ENCODE results near the gene SLCO3A1. TPM values are rescaled to one million over a fixed set of nuclear protein-coding genes. Genes with fewer than 3 reads are reported as not detected.

Gene SLCO3A1
- total RNA-seq, 1 donor from 2014 or later = not detected

DNA sequence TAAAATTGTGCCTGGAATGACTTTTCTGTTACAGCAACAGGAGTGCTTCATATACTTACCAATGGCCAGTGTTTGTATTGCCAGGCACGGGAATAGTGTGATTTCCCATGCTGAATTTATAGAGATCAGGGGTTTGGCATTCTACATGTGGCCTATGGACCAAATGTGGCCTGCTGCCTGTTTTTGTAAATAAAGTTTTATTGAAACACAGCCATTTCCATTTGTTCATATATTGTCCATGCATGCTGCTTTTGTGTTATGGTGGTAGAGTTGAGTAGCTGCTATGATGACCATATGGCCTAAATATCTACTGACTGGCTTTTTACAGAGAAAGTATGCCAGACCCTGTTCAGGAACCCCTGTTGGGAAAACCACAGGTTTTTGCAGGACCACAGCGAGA, 55.6 kb downstream of the SLCO3A1 start:
- DNase-seq (ENCODE audit: low read depth) = no peak

DNA sequence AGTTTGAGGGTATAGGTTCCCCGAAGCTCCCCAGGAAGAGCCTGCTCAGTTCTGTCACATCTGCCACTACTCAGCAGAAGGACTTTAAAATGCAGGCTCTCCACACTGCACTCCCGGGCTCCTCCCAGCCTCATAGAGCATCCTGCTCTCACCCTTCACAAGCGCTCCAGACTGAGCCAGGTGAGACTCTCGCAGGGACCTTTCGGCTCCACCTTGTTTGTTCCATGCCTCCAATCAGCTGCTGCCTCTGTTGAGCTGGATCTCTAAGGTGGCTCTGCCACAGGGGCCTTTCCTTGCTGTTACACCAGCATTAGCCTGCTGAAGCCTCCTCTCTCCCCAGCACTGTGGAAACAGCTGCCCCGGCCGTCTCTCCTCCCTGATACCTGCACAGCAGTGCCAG, 56.1 kb downstream of the SLCO3A1 start:
- no peak for DNase-seq (ENCODE audit: low read depth)

DNA sequence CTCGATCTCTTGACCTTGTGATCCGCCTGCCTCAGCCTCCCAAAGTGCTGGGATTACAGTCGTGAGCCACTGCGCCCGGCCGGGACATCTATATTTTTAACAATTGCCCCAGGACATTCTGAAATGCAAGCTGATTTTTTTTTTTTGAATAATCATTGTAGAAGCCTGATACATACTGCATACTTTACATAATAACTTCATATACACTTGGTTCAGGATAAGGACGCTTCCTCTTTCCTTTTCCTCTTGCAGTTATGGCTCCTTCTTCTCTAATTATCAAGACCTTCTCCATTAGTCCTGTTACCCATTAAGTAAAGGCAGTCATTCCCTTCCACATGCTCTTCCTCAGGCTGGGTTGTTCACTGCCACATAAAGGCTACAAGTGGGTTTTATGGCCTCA, 58.3 kb downstream of the SLCO3A1 start:
- DNase-seq (ENCODE audit: low read depth) = no peak

DNA sequence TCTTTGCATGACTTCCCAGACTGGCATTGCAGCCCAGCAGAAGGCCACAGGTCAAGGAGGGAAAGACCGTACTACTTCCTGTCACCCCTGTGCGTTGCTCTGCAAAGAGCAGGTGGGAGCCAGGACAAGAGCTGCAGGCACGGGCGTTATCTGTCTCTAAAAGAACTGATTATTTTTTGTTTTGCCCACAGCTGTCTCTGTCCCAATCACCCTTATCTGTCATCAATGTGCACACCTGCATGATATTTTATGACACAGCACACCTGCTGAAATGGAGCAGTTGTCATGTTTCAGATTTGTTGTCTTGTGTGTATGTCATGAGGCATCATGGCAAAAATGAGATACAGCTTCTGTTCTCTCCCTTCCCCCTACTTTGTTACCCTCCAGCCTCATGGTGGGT, 58.8 kb downstream of the SLCO3A1 start:
- DNase-seq (ENCODE audit: low read depth) = no peak

DNA sequence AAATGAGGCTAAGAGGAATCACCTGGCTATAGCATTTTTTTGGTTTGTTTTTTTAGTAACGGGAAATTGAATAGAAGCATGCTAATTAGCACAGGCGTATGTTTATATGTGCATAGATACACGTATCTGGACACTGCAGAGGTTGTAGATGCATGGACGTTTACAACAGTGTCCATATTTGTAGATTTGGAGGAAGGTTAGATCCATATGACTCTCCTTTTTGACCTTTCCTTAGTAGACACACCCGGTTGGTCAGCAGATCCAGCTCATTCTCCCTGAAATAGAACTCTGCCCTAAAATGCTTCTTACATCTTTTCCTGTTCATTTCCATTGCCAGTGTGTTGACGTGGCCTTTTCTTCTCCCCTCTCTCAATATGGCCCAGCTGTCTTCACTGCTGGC, 60.1 kb downstream of the SLCO3A1 start:
- DNase-seq (ENCODE audit: low read depth) = no peak

DNA sequence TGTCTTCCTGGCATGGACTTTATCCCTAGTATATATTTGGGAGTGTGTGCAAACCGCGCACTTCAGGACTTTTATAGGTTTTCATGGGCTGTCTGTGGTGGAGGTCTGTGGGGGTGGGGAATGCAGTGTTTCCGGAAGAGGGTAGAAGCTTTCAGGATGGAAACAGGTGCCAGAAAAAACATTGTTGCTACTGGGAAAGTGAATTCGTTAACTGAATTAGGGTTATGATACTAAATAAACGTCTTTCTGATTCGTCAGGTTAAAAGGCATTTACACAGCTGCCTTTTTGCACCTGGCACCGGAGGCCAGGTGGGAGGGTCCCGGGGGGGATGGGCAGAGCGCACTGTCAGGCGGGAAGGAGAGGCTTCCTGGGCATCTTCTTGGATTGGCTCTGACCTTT, 62.1 kb downstream of the SLCO3A1 start:
- no peak for DNase-seq (ENCODE audit: low read depth)

DNA sequence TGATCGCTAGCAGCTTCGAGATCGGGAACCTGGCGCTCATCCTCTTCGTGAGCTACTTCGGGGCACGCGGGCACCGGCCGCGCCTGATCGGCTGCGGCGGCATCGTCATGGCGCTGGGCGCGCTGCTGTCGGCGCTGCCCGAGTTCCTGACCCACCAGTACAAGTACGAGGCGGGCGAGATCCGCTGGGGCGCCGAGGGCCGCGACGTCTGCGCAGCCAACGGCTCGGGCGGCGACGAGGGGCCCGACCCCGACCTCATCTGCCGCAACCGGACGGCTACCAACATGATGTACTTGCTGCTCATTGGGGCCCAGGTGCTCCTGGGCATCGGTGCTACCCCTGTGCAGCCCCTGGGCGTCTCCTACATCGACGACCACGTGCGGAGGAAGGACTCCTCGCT, 62.5 kb downstream of the SLCO3A1 start:
- no peak for DNase-seq (ENCODE audit: low read depth)

DNA sequence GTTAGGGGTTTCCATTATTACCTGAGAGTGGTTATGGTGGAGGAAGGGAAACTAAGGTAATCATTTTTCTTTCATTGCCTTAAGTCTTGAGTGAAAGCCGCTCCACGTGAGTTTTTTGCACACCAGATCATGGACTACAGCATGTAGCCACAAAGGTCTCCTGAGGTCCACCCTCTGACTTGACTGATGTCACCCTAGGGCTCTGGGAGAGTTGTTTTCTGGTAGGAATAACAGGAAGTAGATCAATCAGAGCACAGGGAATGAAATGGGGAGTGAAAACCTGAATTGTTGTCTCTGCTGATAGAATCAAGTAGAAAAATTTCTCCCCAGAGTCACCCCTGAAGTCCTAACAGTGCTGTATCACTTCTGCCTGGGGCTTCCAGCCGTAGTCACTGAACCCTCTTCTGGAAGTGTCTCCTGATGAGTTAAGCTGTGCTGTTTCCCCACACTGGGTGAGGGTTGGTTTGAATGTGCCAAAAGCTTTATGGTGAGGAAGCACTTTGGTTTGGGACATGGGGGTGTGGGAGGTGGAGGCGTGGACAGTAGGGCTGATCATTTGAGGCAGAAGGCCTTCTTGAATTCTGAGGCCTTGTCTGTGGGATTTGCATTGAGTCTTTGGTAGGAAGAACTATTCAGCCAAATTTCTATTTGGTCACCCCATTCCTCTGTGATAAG, 64.3 kb downstream of the SLCO3A1 start:
- no peak for DNase-seq (ENCODE audit: low read depth)

DNA sequence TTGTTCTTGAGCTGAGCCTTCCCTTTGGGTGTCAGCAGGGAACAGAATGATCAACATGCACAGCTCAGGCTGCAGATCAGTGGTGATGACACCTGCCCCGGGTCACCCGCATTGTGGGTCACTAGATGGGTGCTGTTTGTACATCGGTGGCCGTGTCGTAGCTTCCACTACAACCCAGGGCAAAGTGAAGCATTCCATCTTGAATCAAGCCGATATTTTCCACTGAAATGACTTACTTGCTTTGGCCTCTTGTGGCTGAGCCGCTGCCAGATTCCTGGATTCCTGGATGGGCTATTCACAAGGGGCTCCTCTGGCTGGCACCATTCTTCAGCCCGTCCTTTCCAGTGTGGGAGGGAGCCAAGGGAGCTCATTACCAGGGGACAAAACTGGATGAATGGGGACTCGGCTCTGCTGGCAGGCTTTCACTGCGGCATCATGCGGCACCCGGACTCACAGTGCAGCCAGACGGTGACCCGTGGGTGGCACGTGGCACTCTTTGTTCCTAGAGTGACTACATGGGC, 65.6 kb downstream of the SLCO3A1 start:
- DNase-seq (ENCODE audit: low read depth) = no peak

DNA sequence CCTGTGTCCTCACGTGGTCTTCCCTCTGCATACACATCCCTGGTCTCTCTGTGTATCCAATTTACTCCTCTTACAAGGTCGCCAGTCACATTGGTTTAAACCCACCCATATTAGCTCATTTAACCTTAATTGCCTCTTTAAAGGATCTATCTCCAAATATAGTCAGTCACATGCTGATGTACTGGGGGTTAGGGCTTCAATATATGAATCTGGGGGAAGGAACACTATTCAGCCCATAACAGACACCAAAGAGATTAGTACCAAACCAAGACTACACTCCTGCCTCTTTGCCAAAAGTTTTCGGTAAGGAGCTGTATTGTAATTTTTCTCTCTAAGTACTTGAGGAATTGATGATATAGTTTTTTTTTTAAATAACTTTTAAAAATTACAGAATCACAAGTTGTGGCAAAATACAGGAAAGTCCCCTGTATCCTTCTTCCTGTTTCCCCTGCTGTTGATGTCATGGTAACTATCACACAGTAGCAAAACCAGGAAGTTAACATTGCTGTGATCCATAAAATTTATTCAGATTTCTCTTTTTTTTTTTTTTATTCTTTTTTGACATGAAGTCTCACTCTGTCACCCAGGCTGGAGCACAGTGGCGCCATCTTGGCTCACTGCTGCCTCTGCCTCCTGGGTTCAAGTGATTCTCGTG, 67.8 kb downstream of the SLCO3A1 start:
- no peak for DNase-seq (ENCODE audit: low read depth)

DNA sequence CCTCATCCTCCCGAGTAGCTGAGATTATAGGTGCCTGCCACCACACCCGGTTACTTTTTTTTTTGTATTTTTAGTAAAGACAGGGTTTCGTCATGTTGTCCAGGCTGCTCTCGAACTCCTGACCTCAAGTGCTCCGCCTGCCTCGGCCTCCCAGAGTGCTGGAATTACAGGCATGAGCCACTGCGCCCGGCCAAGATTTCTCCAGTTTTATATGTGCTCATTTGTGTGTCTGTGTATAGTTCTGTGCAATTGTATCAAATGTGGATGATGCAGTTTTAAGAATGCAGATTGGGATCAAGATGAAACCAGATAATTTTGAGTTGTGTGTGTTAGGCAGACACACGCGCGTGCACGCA, 68.3 kb downstream of the SLCO3A1 start:
- no peak for DNase-seq (ENCODE audit: low read depth)

DNA sequence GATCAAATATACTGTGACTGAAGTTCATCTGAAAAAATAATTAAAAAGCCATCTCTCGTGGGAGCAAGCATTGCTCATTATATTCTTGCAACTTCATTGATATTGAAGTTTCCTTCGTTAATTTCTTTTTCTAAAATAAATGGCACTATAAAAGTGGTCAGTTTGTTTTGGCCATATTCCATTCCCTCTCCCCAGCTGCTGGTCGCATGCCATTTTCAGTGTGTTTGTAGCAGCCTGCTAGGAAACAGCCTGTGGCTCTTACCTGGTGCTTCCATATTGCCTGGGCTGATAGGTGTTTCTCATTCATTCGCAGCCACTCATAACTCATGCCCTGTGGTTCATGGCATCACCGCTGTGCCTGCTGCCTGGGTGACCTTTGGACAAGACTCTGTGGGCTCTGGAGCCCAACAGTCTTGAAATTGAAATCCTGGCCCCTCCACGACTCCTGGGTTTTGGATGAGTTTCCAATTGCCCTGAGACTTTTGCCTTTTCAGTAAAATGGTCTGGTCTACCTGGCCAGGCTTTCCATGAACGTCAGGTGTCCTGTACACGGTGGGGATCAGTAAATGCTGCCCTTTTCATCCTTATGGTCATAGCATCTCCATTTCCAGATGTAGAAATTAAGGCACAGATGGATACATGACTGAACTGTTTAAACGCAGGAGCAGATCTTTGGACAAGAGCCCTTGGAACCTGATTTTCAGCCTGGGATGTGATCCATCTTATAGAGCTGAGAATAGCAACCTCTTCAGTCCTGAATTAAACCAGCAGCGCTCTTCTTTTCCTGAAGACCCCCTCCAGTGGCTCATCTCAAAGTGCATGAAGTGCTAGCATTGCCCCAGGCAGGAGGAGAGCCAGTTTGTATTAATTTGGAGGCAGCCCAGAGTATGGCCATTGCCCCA, 69.4 kb downstream of the SLCO3A1 start:
- DNase-seq (ENCODE audit: low read depth) = no peak

DNA sequence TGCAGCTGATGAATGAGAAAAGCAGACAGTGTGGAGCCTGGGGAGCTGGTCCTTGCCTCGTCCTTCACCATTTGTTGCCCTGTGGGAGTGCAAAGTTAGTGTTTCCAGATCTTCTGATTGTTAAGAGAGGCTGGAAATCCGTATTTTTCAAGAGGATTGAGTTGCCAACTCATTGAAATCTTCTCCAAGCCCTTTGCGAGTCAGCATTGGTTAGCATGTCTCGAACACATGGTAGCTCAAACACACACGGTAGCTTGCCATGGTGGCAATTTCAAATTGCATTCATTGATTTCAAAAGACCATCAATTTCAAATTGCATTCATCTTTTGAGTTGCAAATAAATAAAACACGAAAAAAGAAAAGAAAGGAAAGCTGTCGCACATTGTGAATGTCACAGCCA, 70.7 kb downstream of the SLCO3A1 start:
- DNase-seq (ENCODE audit: low read depth) = no peak

DNA sequence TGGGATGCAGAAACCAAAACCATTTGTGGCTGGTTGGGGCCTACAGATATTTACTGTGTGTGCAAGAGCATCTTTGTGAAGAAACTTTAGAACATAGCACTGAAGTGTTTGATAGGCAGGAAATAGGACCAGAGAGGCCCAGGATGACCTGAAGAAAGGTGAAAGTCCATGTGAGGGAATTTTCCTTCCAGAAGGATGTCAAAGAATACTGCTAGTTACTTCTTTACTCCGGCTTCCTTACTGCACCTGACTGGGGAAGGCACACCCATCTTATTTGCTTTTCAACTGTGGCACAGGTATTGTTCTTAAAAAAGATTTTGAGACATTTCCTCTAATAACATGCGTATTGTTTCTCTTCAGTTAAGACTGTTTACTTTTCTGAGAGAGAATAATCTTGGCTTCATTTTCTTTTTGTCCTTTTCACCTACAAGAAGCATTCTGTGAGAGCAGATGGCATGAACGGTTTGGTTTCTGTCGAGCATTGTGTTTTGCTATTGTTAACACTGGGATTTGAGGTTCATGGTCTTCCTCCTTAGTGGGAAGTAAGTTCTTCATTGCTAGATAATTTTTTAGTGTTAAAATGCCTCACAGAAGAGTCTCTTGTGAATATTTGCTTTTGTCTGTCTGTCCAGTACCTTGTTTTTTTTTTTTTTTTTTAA, 71.5 kb downstream of the SLCO3A1 start:
- no peak for DNase-seq (ENCODE audit: low read depth)

DNA sequence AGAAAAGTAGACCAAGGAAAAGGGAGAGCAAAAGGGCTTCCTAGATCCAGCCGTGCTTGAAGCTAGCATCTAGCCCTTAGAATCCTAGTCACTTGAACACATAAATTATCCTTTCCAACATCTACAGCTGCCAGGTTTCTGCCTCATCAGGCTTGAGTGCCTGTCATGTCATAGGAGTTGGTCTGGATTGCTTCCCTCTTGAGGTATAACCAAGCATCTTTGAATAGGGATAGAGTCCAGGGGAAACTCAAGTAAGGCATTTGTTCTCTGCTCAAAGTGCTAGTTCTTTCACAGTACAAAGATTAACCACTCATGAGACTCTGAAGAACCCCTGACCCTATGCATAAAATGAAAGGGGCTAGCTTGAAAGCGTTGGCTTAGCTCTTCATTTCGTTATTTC, 72.3 kb downstream of the SLCO3A1 start:
- no peak for DNase-seq (ENCODE audit: low read depth)

DNA sequence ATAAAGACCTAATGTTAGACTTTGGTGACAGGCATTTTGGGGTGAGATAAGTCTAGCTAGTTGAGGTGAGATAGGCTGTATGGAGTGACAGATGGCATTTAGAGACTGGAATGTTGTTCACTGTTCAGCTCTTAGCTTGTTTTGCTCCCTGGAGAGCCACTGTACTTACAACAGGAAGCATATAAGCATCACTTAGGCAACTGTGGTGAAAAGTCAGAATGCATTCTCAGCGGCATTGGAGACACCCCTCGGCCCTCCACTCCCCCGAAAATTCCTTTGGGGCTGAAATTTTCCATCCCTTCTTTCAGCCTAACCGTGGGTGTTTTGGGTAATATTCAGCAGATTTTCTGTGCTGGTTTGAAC, 73.4 kb downstream of the SLCO3A1 start:
- no peak for DNase-seq (ENCODE audit: low read depth)

DNA sequence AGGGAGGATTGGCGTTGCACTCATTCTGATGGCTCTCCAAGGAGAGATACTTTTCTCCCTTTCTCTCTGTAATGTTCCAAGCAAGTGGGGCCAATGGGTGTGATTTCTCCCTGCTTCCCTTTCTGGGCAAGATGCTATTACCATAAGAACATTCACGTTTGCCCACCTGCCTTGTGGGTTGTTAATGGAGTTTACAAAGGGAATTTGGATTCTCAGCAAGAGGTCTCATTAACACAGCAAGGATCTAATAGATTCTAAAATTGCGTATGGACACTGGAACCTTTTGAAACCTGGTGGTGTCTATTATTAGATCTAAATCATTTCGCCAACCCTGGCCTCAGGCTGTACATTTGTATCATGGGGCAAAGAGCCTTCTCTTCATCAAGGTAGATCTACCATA, 74.1 kb downstream of the SLCO3A1 start:
- DNase-seq (ENCODE audit: low read depth) = no peak

DNA sequence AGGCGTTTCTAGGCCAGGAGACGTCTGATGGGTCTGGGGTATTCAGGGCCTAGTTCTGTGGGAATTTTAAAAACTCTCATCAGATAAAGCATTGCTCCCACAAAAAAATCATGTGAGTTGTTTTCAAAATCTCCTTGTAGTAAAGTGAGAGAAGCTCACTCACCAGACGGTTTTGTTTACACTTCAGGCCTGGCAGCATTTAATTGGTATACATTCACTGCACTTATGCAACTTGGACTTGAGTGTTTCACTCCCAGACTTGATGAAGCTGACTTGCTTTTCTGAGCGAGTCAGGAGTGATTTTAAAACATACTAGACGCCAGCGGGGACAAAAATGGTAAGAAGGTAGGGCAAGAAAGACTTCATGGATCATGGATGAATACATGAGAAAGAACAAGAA, 75.2 kb downstream of the SLCO3A1 start:
- DNase-seq (ENCODE audit: low read depth) = no peak

DNA sequence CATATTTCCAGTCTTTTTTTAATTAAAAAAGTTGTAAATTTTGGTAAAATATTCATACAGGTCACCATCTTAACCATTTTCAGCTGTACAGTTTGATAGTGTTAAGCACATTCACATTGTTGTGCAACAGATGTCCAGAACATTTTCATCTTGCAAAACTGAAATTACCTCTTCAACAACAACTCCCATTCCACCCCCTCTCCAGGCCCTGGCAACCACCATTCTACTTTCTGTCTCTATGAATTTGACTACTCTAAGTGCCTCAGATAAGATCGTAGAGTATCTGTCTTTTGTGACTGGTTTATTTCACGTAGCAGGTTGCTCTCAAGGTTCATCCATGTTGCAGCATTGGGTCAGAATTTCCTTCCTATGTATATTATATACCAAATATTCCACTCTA, 76.0 kb downstream of the SLCO3A1 start:
- DNase-seq (ENCODE audit: low read depth) = no peak

DNA sequence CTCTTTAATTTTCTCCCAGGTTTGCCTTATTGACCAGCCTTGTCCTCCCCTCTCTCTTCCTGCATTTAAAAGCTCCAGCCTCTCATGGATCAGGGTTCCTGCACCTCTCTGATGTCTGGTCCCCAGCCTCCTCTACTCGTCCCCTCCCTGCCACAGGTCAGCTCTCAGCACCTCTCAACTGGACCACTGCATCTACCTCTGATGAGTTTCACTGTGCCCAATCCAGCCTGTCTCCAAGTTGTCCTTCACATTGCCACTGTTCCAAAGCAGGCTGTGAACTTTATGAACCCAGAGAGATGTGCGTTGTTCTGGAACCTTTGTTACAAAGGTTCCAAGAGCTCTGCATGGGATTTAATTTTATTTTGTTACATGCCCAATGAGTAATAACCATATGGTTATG, 76.6 kb downstream of the SLCO3A1 start:
- no peak for DNase-seq (ENCODE audit: low read depth)

DNA sequence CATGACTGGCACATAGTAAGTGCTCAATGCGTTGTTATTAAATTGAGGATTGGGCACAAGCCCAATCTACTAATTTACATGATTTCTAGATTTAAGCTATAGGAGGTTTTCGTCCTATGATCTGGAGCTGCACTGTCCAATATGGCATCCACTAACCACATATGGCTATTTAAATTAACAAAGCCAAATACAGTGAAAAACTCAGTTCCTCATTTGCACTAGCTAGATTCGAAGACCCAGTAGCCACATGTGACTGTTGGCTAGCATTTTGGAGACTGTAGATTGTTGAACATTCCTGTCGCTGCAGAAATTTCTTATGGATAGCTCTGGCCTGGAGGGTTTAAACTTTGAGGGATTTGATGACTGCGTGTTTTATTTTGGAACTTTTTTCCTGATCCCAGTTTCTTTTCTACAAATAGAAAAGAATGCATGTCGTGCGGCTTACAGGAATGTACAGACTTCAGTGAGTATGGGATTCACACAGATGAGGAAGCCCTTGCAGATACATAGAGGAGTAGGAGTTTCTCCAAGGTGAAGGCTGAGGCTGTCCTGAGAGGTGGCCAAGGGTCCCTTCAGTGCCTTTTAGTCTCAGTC, 82.8 kb downstream of the SLCO3A1 start:
- no peak for DNase-seq (ENCODE audit: low read depth)
